T-helper 22 cell (primary cell): Measurements from ENCODE around the gene NGF.

Experiments used
- DNase-seq: peaks from one replicate; pipeline ENCODE4 v3.0.0-alpha.2; 2020; ENCODE audit warnings: low read depth

Gene NGF

GRCh38 chr1:115280064-115280463 is 58.0 kb downstream of the NGF start:
- no peak for DNase-seq

GRCh38 chr1:115278211-115278610 is 59.8 kb downstream of the NGF start:
- no peak for DNase-seq

GRCh38 chr1:115277276-115277675 is 60.8 kb downstream of the NGF start:
- no peak for DNase-seq

GRCh38 chr1:115275216-115275615 is 62.8 kb downstream of the NGF start:
- DNase-seq, result no peak

GRCh38 chr1:115274467-115274866 is 63.6 kb downstream of the NGF start:
- DNase-seq, result no peak

- DNase-seq, result no peak
Measured at GRCh38 chr1:115266729-115267421, 71.2 kb downstream of the NGF start.

- DNase-seq, result no peak
Measured at GRCh38 chr1:115265099-115265498, 73.0 kb downstream of the NGF start.

- DNase-seq, result no peak
Measured at GRCh38 chr1:115262886-115263285, 75.2 kb downstream of the NGF start.

GRCh38 chr1:115261496-115261895 is 76.6 kb downstream of the NGF start:
- DNase-seq, result no peak

- DNase-seq, result no peak
Measured at GRCh38 chr1:115258302-115258866, 79.7 kb downstream of the NGF start.

GRCh38 chr1:115257591-115257990 is 80.5 kb downstream of the NGF start:
- DNase-seq, result no peak

- no peak for DNase-seq
Measured at GRCh38 chr1:115255154-115255553, 82.9 kb downstream of the NGF start.

GRCh38 chr1:115252585-115252984 is 85.5 kb downstream of the NGF start:
- DNase-seq, result no peak

GRCh38 chr1:115251856-115252255 is 86.2 kb downstream of the NGF start:
- no peak for DNase-seq

- no peak for DNase-seq
Measured at GRCh38 chr1:115251340-115251748, 86.7 kb downstream of the NGF start.

GRCh38 chr1:115246526-115246925 is 91.5 kb downstream of the NGF start:
- no peak for DNase-seq

- no peak for DNase-seq
Measured at GRCh38 chr1:115245227-115245626, 92.8 kb downstream of the NGF start.

- no peak for DNase-seq
Measured at GRCh38 chr1:115242543-115242942, 95.5 kb downstream of the NGF start.

GRCh38 chr1:115241309-115241708 is 96.7 kb downstream of the NGF start:
- DNase-seq, result no peak

- DNase-seq, result no peak
Measured at GRCh38 chr1:115240297-115240696, 97.8 kb downstream of the NGF start.

GRCh38 chr1:115239426-115239825 is 98.6 kb downstream of the NGF start:
- DNase-seq, result no peak

GRCh38 chr1:115239148-115239422 is 99.0 kb downstream of the NGF start:
- no peak for DNase-seq

- no peak for DNase-seq
Measured at GRCh38 chr1:115238336-115239147, 99.5 kb downstream of the NGF start.

- no peak for DNase-seq
Measured at GRCh38 chr1:115237507-115237906, 100.5 kb downstream of the NGF start.
